SK-N-SH (cell line): ENCODE results near the gene ARHGAP26.

ENCODE experiments used
- EP300 ChIP-seq, 2 experiments: IDR thresholded peaks; 2 replicates each; pipeline versions ENCODE4 v1.4.0 to v1.6.1; 2012; ENCODE audit warnings: borderline replicate concordance in 1 of 2, low read depth in 1 of 2, low read length in 1 of 2
- GABPA ChIP-seq: IDR thresholded peaks from 2 replicates; pipeline ENCODE4 v1.4.0; 2012; ENCODE audit warnings: low read depth, mild to moderate bottlenecking
- GATA2 ChIP-seq: sonication (generic); formaldehyde crosslinking; IDR thresholded peaks from 2 replicates; pipeline ENCODE4 v1.5.0; 2020; ENCODE audit warnings: mild to moderate bottlenecking, missing genetic modification reagents
- JUND ChIP-seq: IDR thresholded peaks from 2 replicates; pipeline ENCODE4 v1.4.0; 2012
- MXI1 ChIP-seq: IDR thresholded peaks from 2 replicates; pipeline ENCODE4 v1.6.1; 2012; ENCODE audit warnings: mild to moderate bottlenecking, low read depth, low read length, improper control_type of control experiment
- POLR2AphosphoS5 ChIP-seq: IDR thresholded peaks from 2 replicates; pipeline ENCODE4 v1.6.1; 2012; ENCODE audit warnings: low read depth, low read length
- RAD21 ChIP-seq: IDR thresholded peaks from 2 replicates; pipeline ENCODE4 v1.6.1; 2012; ENCODE audit warnings: mild to moderate bottlenecking, low read length
- RCOR1 ChIP-seq: fragments of 150-350 bp; IDR thresholded peaks from 2 replicates; pipeline ENCODE4 v1.6.1; 2017; ENCODE audit warnings: antibody characterized with exemption, low read length
- RFX5 ChIP-seq: IDR thresholded peaks from 2 replicates; pipeline ENCODE4 v1.6.1; 2012; ENCODE audit warnings: mild to moderate bottlenecking, improper control_type of control experiment, low read length
- SIN3A ChIP-seq: IDR thresholded peaks from 2 replicates; pipeline ENCODE4 v1.6.1; 2012; ENCODE audit warnings: low read depth, mild to moderate bottlenecking, low read length, moderate library complexity, borderline replicate concordance
- TEAD4 ChIP-seq: IDR thresholded peaks from 2 replicates; pipeline ENCODE4 v1.4.0; 2012; ENCODE audit warnings: mild to moderate bottlenecking, borderline replicate concordance; ENCODE audit not compliant: insufficient read depth
- TF ChIP-seq, protein P1 (sequence below): fragments of 200-600 bp; sonication (generic); IDR thresholded peaks from 2 replicates; pipeline ENCODE4 v1.6.1; 2017; ENCODE audit warnings: antibody characterized with exemption, mild to moderate bottlenecking, moderate library complexity
- TF ChIP-seq, protein P2 (sequence below): IDR thresholded peaks from 2 replicates; pipeline ENCODE4 v1.4.0; 2012; ENCODE audit warnings: low read depth, borderline replicate concordance
- TF ChIP-seq, protein P3 (sequence below): IDR thresholded peaks from 2 replicates; pipeline ENCODE4; 2012

DNA sequence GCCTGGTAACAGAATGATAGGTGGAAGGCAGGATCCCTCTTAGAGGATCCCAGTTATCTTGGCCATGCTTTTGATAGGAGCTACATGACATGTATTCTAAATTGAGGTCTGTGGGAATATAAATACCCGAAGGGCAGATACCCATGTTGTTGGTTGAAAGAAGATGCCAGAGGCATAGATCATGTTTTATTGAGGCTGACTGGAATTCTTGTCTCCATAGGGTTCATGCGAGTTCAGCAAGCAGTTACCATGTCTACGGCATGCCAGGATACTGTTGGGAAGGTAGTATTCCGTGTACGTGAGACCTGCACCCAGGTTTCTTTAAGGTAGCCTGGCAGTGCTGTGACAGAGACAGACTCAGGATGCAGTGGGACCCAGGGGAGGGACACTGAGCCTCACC lies 402.6 kb downstream of the ARHGAP26 start:
- TF ChIP-seq JUND (no peak), RFX5 (no peak), EP300 (IDR thresholded peaks at IDR 0.05; ENCODE audit: borderline replicate concordance in 1 of 2, low read depth in 1 of 2, low read length in 1 of 2) (no peak), RAD21 (no peak), GABPA (no peak), SIN3A (no peak), POLR2AphosphoS5 (no peak), MXI1 (no peak), RCOR1 (no peak), TEAD4 (no peak), GATA2 (CRISPR knock-in tag) (no peak)
- TF ChIP-seq, protein P1, sequence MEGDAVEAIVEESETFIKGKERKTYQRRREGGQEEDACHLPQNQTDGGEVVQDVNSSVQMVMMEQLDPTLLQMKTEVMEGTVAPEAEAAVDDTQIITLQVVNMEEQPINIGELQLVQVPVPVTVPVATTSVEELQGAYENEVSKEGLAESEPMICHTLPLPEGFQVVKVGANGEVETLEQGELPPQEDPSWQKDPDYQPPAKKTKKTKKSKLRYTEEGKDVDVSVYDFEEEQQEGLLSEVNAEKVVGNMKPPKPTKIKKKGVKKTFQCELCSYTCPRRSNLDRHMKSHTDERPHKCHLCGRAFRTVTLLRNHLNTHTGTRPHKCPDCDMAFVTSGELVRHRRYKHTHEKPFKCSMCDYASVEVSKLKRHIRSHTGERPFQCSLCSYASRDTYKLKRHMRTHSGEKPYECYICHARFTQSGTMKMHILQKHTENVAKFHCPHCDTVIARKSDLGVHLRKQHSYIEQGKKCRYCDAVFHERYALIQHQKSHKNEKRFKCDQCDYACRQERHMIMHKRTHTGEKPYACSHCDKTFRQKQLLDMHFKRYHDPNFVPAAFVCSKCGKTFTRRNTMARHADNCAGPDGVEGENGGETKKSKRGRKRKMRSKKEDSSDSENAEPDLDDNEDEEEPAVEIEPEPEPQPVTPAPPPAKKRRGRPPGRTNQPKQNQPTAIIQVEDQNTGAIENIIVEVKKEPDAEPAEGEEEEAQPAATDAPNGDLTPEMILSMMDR, result no peak
- TF ChIP-seq, protein P2, sequence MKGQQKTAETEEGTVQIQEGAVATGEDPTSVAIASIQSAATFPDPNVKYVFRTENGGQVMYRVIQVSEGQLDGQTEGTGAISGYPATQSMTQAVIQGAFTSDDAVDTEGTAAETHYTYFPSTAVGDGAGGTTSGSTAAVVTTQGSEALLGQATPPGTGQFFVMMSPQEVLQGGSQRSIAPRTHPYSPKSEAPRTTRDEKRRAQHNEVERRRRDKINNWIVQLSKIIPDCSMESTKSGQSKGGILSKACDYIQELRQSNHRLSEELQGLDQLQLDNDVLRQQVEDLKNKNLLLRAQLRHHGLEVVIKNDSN, result no peak
- TF ChIP-seq, protein P3, sequence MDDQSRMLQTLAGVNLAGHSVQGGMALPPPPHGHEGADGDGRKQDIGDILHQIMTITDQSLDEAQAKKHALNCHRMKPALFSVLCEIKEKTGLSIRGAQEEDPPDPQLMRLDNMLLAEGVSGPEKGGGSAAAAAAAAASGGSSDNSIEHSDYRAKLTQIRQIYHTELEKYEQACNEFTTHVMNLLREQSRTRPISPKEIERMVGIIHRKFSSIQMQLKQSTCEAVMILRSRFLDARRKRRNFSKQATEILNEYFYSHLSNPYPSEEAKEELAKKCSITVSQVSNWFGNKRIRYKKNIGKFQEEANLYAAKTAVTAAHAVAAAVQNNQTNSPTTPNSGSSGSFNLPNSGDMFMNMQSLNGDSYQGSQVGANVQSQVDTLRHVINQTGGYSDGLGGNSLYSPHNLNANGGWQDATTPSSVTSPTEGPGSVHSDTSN, result no peak
